Measurements from ENCODE around the gene ARMH1.

DNA sequence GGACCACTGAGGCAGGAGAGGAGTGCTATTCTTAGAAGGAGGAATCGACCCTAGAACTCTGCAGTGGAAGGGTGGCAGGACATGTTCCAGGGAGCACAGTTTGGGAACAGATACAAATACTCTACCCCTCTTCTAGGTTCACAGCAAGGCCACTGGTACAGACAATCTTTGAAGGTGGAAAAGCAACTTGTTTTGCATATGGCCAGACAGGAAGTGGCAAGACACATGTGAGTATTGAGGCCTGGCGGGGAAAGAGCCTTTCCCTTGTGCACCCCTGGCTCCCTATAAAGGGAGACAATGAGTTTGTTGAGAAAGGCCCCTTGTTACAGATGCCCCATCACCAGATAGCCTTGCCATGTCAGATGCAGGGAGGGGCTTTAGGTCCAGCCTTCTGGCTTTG is 82.9 kb downstream of the ARMH1 start:
- TF ChIP-seq, protein P1, sequence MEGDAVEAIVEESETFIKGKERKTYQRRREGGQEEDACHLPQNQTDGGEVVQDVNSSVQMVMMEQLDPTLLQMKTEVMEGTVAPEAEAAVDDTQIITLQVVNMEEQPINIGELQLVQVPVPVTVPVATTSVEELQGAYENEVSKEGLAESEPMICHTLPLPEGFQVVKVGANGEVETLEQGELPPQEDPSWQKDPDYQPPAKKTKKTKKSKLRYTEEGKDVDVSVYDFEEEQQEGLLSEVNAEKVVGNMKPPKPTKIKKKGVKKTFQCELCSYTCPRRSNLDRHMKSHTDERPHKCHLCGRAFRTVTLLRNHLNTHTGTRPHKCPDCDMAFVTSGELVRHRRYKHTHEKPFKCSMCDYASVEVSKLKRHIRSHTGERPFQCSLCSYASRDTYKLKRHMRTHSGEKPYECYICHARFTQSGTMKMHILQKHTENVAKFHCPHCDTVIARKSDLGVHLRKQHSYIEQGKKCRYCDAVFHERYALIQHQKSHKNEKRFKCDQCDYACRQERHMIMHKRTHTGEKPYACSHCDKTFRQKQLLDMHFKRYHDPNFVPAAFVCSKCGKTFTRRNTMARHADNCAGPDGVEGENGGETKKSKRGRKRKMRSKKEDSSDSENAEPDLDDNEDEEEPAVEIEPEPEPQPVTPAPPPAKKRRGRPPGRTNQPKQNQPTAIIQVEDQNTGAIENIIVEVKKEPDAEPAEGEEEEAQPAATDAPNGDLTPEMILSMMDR (IDR thresholded peaks at IDR 0.05; ENCODE audit: low read length) = no peak
- TF ChIP-seq EZH2 (optimal IDR thresholded peaks at IDR 0.05; ENCODE audit: low read depth, low read length) (no peak), EZH2phosphoT487 (IDR thresholded peaks at IDR 0.05; ENCODE audit: low read length) (no peak)
